HG03354 (cell line): ENCODE measurements around the gene COL2A1.
"Not testable (repeated sequence)": the region's sequence is repeated elsewhere in the genome, so short reads cannot be mapped to it uniquely, and the experiment has no call there.

Experiments
- ATAC-seq: cut with Tn5 transposase; IDR thresholded peaks from one replicate; pipeline ENCODE4 v1.9.1; 2021; ENCODE audit warnings: mild to moderate bottlenecking; ENCODE audit not compliant: unreplicated experiment, poor library complexity, severe bottlenecking

The COL2A1 gene

GRCh38 chr12:47957671-47958070 is 46.6 kb downstream of the COL2A1 start:
- not testable (repeated sequence) for ATAC-seq

GRCh38 chr12:47955059-47955458 is 49.2 kb downstream of the COL2A1 start:
- ATAC-seq: no peak

GRCh38 chr12:47954467-47955045 is 49.7 kb downstream of the COL2A1 start:
- ATAC-seq: no peak

- no peak for ATAC-seq
Measured at GRCh38 chr12:47954058-47954457, 50.2 kb downstream of the COL2A1 start.

GRCh38 chr12:47950856-47951468 is 53.3 kb downstream of the COL2A1 start:
- ATAC-seq: no peak

GRCh38 chr12:47949441-47950341 is 54.6 kb downstream of the COL2A1 start:
- ATAC-seq: peak; percentile 79

GRCh38 chr12:47947341-47947740 is 56.9 kb downstream of the COL2A1 start:
- no peak for ATAC-seq

- ATAC-seq: no peak
Measured at GRCh38 chr12:47946413-47947323, 57.6 kb downstream of the COL2A1 start.

GRCh38 chr12:47945341-47945728 is 58.9 kb downstream of the COL2A1 start:
- no peak for ATAC-seq

GRCh38 chr12:47944685-47945340 is 59.5 kb downstream of the COL2A1 start:
- ATAC-seq: no peak

GRCh38 chr12:47943623-47944340 is 60.5 kb downstream of the COL2A1 start:
- ATAC-seq: no peak

- no peak for ATAC-seq
Measured at GRCh38 chr12:47942614-47943225, 61.6 kb downstream of the COL2A1 start.

- ATAC-seq: no peak
Measured at GRCh38 chr12:47941871-47942613, 62.2 kb downstream of the COL2A1 start.

- no peak for ATAC-seq
Measured at GRCh38 chr12:47941475-47941780, 62.8 kb downstream of the COL2A1 start.

GRCh38 chr12:47940773-47941474 is 63.4 kb downstream of the COL2A1 start:
- ATAC-seq: no peak

- ATAC-seq: no peak
Measured at GRCh38 chr12:47939009-47939601, 65.2 kb downstream of the COL2A1 start.

GRCh38 chr12:47938594-47938993 is 65.7 kb downstream of the COL2A1 start:
- no peak for ATAC-seq
